ENCODE data around the gene ZNF587B.
A peak's percentile ranks its signal among the peaks of the same experiment; 100 is the strongest.
"Not testable (repeated sequence)": the region's sequence is repeated elsewhere in the genome, so short reads cannot be mapped to it uniquely, and the experiment has no call there.

The ZNF587B gene

GRCh38 chr19:57819475-57820148 lies 10.5 kb upstream of the ZNF587B start:
- DNase-seq (ENCODE audit: low read depth in 3 of 3), result peak; percentile 55 to 72 (median 55)

DNA sequence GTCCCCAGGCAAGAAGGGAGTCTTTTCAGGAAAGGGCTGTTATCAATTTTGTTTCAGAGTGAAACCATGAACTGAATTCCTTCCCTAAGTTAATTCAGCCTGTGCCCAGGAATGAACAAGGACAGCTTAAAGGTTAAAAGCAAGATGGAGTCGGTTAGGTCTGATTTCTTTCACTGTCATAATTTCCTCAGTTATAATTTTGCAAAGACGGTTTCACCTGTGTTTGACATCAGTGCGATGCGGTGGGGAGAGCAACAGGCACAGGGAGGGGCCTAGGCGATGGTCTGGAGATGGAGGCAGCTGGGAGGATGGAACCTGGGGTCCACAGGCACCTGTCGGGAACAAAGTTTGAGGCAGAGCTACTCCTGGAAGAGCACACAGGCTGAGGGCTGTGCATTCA lies 9.5 kb upstream of the ZNF587B start:
- no peak for DNase-seq (ENCODE audit: low read depth in 3 of 3)

- not testable (repeated sequence) for DNase-seq (ENCODE audit: low read depth in 3 of 3)
Measured at GRCh38 chr19:57821095-57821494, 9.0 kb upstream of the ZNF587B start.

GRCh38 chr19:57821501-57821900 lies 8.6 kb upstream of the ZNF587B start:
- DNase-seq (ENCODE audit: low read depth in 3 of 3), result not testable (repeated sequence)

DNA sequence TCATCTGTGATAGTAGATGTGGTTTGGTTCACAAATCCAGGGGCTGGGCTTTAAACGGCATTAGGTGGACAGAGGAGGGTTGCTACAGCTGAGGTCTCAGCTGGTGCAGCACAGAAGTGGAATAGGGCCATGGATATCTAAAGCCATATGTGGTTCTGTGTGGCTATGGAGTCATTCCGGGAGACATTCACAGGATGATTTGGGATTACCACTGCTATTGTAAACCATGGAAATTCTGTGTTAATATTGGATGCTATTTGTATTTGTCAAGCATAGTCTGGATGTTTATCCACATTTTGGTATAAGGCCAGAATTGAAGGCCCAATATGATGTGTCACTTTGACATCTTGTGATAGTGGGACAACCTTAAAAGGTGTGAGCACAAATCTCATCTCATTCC lies 6.9 kb upstream of the ZNF587B start:
- DNase-seq (ENCODE audit: low read depth in 3 of 3), result not testable (repeated sequence)

DNA sequence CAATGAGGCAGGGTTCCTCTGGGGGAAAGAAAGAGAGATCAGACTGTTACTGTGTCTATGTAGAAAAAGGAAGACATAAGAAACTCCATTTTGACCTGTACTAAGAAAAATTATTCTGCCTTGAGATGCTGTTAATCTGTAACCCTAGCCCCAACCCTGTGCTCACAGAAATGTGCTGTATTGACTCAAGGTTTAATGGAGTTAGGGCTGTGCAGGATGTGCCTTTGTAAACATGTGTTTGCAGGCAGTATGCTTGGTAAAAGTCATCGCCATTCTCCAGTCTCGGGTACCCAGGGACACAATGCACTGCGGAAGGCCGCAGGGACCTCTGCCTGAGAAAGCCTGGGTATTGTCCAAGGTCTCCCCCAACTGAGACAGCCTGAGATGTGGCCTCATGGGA lies 6.5 kb upstream of the ZNF587B start:
- not testable (repeated sequence) for DNase-seq (ENCODE audit: low read depth in 3 of 3)

DNA sequence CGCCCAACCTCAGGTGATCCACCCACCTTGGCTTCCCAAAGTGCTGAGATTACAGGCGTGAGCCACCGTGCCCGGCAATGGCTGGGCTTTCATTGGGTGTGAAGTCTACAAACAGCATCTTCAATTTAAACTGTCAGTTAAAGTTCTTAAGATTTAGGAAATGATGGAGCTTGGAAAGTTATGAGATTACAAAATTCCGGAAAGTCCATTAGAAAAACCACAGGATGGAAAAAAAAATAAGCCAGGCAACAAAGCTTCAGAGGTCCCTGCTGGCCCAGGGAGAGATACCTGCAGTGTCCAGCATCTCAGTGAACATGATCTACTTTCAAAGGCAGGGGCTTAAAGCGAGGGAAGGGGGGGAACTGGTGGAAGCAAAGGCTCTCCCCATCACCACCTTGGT lies 4.6 kb upstream of the ZNF587B start:
- no peak for DNase-seq (ENCODE audit: low read depth in 3 of 3)

- no peak for DNase-seq (ENCODE audit: low read depth in 3 of 3)
Measured at GRCh38 chr19:57829316-57829715, 783 bp upstream of the ZNF587B start.

DNA sequence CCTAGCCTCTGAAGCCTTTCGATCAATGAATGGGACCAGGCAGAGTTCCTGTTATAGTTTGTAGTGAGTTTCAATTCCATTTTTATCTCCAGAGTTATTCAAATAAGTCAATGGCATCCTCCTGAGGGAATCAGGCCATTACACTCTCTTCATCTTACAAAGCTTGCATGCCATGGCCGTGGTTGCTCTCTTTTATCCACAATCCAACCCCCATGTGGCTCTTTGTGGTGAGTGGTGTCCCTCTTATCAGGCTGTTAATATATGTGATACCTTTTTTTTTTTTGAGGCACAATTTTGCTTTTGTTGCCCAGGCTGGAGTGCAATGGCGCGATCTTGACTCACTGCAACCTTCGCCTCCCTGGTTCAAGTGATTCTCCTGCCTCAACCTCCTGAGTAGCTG lies 6.9 kb downstream of the ZNF587B start:
- DNase-seq (ENCODE audit: low read depth in 3 of 3), result not testable (repeated sequence)

GRCh38 chr19:57838622-57839191 lies 8.6 kb downstream of the ZNF587B start:
- not testable (repeated sequence) for DNase-seq (ENCODE audit: low read depth in 3 of 3)

DNA sequence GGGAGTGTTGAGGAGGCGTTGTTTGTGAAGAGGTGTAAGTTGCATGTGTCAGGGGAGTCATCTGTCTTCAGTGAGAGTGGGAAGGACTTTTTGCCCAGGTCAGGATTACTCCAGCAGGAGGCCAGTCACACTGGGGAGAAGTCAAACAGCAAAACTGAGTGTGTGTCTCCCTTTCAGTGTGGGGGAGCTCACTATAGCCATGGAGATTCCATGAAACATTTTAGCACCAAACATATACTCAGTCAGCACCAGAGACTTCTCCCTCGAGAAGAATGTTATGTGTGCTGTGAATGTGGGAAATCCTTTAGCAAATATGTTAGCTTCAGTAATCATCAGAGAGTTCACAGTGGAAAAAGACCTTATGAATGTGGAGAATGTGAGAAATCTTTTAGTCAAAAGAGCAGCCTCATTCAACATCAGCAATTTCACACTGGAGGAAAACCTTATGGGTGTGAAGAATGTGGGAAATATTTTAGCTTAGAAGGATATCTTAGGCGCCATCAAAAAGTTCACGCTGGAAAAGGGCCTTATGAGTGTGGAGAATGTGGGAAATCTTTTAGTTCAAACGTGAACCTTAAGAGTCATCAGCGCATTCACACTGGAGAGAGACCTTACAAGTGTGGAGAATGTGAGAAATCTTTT lies 11.1 kb downstream of the ZNF587B start:
- DNase-seq (ENCODE audit: low read depth in 3 of 3), result no peak

DNA sequence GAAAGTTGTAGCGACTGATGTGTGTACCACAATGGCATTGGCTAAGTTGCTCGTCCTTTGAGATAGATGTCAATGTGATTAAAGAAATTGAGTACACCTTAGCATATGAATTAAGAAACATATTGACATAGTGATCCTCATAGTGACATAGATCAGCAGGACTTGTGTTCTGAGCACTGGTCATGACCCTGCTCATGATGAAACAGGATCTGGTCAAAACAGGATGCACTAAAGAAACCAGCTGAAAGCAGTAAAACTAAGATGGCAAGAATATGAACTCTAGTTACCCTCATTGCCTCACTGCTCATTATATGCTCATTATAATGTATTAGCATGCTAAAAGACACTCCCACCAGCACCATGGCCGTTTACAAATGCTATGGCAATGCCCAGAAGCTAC lies 17.1 kb downstream of the ZNF587B start:
- not testable (repeated sequence) for DNase-seq (ENCODE audit: low read depth in 3 of 3)

- DNase-seq (ENCODE audit: low read depth in 3 of 3), result not testable (repeated sequence)
Measured at GRCh38 chr19:57849162-57849665, 19.1 kb downstream of the ZNF587B start.

GRCh38 chr19:57849666-57850473 lies 19.8 kb downstream of the ZNF587B start, which contains the start of gene ZNF587:
ZNF587 (plus strand) TSS chr19:57849859; CDS start chr19:57850039, 180 bp downstream.
- peak; percentile 44 to 55 (median 50) for DNase-seq (ENCODE audit: low read depth in 3 of 3)

DNA sequence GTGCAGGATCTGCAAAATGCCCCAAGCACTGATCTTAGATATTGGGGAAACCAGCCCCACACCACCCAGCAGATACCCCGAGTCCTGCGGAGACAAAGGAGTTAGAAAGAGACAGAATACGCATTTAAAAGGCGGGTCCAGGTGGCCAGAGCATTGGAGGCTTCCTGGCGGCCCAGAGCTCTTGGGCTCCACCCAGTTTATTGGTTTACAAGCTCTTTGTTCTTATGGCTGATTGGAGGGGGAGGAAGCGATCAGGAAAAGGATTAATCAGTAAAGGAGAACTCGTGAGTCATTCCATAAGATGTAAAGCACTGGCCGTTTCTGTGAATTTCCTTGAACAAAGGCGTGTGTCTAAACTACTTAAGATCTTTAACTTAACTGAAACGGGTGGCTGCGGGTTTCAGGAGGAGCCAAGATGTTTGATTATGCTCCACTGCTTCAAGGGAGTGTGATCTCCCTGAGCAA lies 20.5 kb downstream of the ZNF587B start:
- DNase-seq (ENCODE audit: low read depth in 3 of 3), result peak in 1 of 3 donors; percentile 3

DNA sequence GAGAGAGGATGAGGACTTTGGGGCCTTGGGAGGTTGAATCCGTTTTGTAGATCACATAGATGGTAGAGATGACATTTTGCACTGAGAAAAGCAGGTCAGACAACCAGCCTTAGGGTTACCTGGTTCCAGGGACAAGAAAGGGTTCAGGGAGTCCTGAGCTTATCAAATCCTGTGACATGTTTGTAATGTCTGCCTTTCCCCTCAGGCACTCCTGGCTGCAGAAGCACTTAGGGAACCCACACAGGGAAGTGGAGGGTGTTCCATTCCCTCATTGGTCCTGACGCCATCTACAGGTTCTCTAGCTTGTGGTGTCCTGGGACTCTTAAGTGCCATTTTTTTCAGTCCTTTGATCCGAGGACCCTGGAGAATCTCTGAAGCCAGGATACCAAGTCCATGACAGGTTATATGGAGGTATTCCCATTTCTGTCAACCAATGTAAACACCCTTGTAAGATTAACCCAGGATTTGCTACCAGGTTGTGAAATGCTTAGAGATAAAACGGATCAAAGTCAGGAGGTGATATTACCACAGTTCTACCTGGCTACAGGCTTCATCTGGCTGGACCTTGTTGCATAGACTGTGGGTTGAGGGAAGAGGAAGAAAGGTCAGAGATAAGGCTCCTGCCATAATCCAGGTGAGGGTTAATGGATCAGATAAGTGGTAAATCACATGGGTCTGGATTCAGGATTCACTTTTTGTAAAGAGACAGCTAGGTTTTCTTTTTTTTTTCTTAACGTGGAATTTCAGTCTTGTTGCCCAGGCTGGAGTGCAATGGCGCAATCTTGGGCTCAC lies 21.9 kb downstream of the ZNF587B start:
- not testable (repeated sequence) for DNase-seq (ENCODE audit: low read depth in 3 of 3)

- not testable (repeated sequence) for DNase-seq (ENCODE audit: low read depth in 3 of 3)
Measured at GRCh38 chr19:57854117-57854516, 24.0 kb downstream of the ZNF587B start.

DNA sequence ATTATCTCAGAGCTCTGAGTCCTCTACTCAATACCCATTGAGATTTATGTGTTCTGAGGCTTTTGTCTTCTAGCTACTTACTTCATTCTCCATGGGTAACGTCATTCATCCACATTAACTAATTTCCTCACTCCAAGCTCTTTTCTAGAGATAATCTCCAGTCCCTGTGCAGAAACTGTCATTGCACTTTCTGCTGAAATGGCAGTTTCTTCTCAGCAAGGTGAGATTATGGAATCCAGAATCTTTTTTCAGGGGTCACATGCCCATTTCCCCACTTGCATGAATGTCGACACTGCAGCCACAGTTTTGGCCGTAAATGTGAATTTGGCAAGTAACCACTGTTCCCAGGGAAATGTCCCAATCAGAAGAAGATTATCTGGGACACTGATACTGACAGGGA lies 32.3 kb downstream of the ZNF587B start:
- DNase-seq (ENCODE audit: low read depth in 3 of 3), result not testable (repeated sequence)

GRCh38 chr19:57867868-57868492 lies 37.9 kb downstream of the ZNF587B start:
- no peak for DNase-seq (ENCODE audit: low read depth in 3 of 3)

DNA sequence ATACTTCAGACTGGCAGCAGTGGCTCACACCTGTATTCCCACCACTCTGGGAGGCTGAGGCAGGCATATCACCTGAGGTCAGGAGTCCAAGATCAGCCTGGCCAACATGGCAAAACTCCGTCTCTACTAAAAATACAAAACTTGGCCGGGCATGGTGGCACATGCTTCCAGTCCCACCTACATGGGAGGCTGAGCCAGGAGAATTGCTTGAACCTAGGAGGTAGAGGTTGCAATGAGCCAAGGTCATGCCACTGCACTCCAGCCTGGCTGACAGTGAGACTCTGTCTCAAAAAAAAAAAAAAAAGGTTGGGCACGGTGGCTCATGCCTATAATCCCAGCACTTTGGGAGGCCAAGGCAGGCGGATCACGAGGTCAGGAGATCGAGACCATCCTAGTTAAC lies 39.6 kb downstream of the ZNF587B start:
- DNase-seq (ENCODE audit: low read depth in 3 of 3), result not testable (repeated sequence)

All from stimulated activated CD4-positive, alpha-beta T cell treated with anti-CD3 and anti-CD28 coated beads, TNF-alpha, amount 100 ng/mL, for 48 hours (primary cell).